B cell (primary cell): Measurements from ENCODE around the gene GRIP1. TPM values are rescaled to one million over a fixed set of nuclear protein-coding genes. Genes with fewer than 3 reads are reported as not detected.

Experiments
- ATAC-seq: fragments of 200-7000 bp; cut with Tn5 transposase; one replicate; pipeline ENCODE4 v1.10.0; 2021; ENCODE audit warnings: low read depth, mild to moderate bottlenecking, moderate number of reproducible peaks, moderate library complexity
- CTCF ChIA-PET: fragments of 350-600 bp; sonication (Branson Sonifier 250); formaldehyde crosslinking; loops from one replicate; lab custom pipeline; 2021; ENCODE audit warnings: antibody characterized with exemption, inconsistent platforms; lab: Charles Lee
- POLR2A ChIA-PET: fragments of 350-600 bp; sonication (Branson Sonifier 250); formaldehyde crosslinking; loops from one replicate; lab custom pipeline; 2021; ENCODE audit warnings: antibody characterized with exemption; lab: Charles Lee
- DNase-seq: peaks from one replicate; pipeline ENCODE4 v3.0.0; 2013
- H2AFZ ChIP-seq: 2 replicates; pipeline ENCODE4 v1.6.1; 2012; ENCODE audit warnings: mild to moderate bottlenecking, low read depth, low read length; ENCODE audit not compliant: insufficient read depth, poor library complexity, severe bottlenecking
- H3K27ac ChIP-seq, 2 donors: 1 replicate in 1 of 2; 2 replicates in 1 of 2; pipeline ENCODE4 v1.5.1; 2012 to 2013; ENCODE audit warnings: low read length in 2 of 2, mild to moderate bottlenecking in 2 of 2, moderate library complexity in 1 of 2
- H3K27me3 ChIP-seq, 4 experiments: fragments of 200-600 bp in 1 of 4; sonication (generic) in 1 of 4; replicated peaks in 1 of 4; 1 replicate in 2 of 4; 2 replicates in 2 of 4; pipeline versions ENCODE4 v1.6.1 to v1.7.0; 2013 to 2016; ENCODE audit warnings: low read length in 3 of 4, mild to moderate bottlenecking in 2 of 4, mixed read lengths in 1 of 4, moderate library complexity in 1 of 4; ENCODE audit not compliant: insufficient read depth in 4 of 4, control insufficient read depth in 3 of 4; ENCODE audit errors: control extremely low read depth in 1 of 4
- H3K36me3 ChIP-seq, 2 experiments: replicated peaks in 1 of 2; 1 replicate in 1 of 2; 2 replicates in 1 of 2; pipeline versions ENCODE4 v1.6.1 to v1.7.1; 2013; ENCODE audit warnings: low read length in 1 of 2; ENCODE audit not compliant: insufficient read depth in 2 of 2, control insufficient read depth in 1 of 2; ENCODE audit errors: control extremely low read depth in 1 of 2, extremely low read depth in 1 of 2
- H3K4me1 ChIP-seq, 2 donors: fragments of 200-600 bp in 1 of 2; sonication (generic) in 1 of 2; 1 replicate in 1 of 2; 2 replicates in 1 of 2; pipeline versions ENCODE4 v1.5.1 to v1.6.1; 2013 to 2017; ENCODE audit warnings: low read length in 2 of 2; ENCODE audit not compliant: control insufficient read depth in 2 of 2, insufficient read depth in 2 of 2
- H3K4me2 ChIP-seq: replicated peaks from 2 replicates; pipeline ENCODE3; 2012; ENCODE audit warnings: mild to moderate bottlenecking, low read depth, low read length; ENCODE audit not compliant: poor library complexity, severe bottlenecking
- H3K4me3 ChIP-seq, 5 experiments: fragments of 200-600 bp in 1 of 5; sonication (generic) in 1 of 5; 1 replicate in 3 of 5; 2 replicates in 2 of 5; pipeline versions ENCODE4 v1.5.1 to v1.7.0; 2011 to 2016; ENCODE audit warnings: low read length in 4 of 5, mild to moderate bottlenecking in 4 of 5, low read depth in 2 of 5, control low read depth in 1 of 5, moderate library complexity in 1 of 5; ENCODE audit not compliant: insufficient read depth in 1 of 5; ENCODE audit errors: control extremely low read depth in 1 of 5, extremely low read depth in 1 of 5
- H3K79me2 ChIP-seq: fragments of 200-600 bp; sonication (generic); one replicate; pipeline ENCODE4 v1.6.0; 2016; ENCODE audit warnings: low read length; ENCODE audit not compliant: control insufficient read depth, insufficient read depth
- H3K9ac ChIP-seq: fragments of 200-600 bp; sonication (generic); 2 replicates; pipeline ENCODE4 v1.6.1; 2017; ENCODE audit warnings: mild to moderate bottlenecking, low read length, moderate library complexity
- H3K9me3 ChIP-seq, 3 donors: one replicate each; pipeline versions ENCODE4 v1.6.1 to v1.7.1; 2013; ENCODE audit warnings: low read length in 2 of 3; ENCODE audit not compliant: control insufficient read depth in 2 of 3, insufficient read depth in 1 of 3; ENCODE audit errors: control extremely low read depth in 1 of 3
- H4K20me1 ChIP-seq: 2 replicates; pipeline ENCODE4 v1.6.0; 2012; ENCODE audit warnings: mild to moderate bottlenecking, low read length; ENCODE audit not compliant: insufficient read depth, control insufficient read depth, poor library complexity, severe bottlenecking
- H3K27ac Mint-ChIP-seq: one replicate; pipeline ENCODE4 v1.8.0; 2021; ENCODE audit warnings: mixed read lengths
- H3K27me3 Mint-ChIP-seq: one replicate; pipeline ENCODE4 v1.8.0; 2021; ENCODE audit warnings: mixed read lengths
- H3K4me1 Mint-ChIP-seq: one replicate; pipeline ENCODE4 v1.8.0; 2021; ENCODE audit warnings: mixed read lengths
- H3K4me3 Mint-ChIP-seq: one replicate; pipeline ENCODE4 v1.8.0; 2021; ENCODE audit warnings: mixed read lengths
- H3K9me3 Mint-ChIP-seq: one replicate; pipeline ENCODE4 v1.8.0; 2022; ENCODE audit warnings: mixed read lengths; ENCODE audit not compliant: insufficient read depth
- CTCF ChIP-seq: fragments of 200-600 bp; IDR thresholded peaks from one replicate; pipeline ENCODE4 v1.8.0; 2022; ENCODE audit warnings: antibody characterized with exemption, mild to moderate bottlenecking
- EZH2 ChIP-seq: IDR thresholded peaks from 2 replicates; pipeline ENCODE4 v1.6.1; 2012; ENCODE audit warnings: borderline replicate concordance, low read depth, mild to moderate bottlenecking, moderate library complexity, low read length; ENCODE audit not compliant: insufficient read depth, poor library complexity, severe bottlenecking
- WGBS: methylation state at CpG from one replicate; pipeline ENCODE4 v1.1.5; 2013; ENCODE audit warnings: missing lambda C conversion rate; ENCODE audit not compliant: insufficient coverage; 5-methylcytosine and 5-hydroxymethylcytosine counted together
- intact Hi-C: fragments of 100-400 bp; cut with micrococcal nuclease; formaldehyde crosslinking; loops from one replicate; pipeline ENCODE4 v1.10.0; 2022
- polyA plus RNA-seq: library from polyadenylated mRNA; depleted of rRNA; stranded (reverse); fragments of >200 nt; gene quantifications from 2 replicates; pipeline ENCODE4 v1.2.3, GENCODE V29; 2012
- total RNA-seq, 2 donors: library from RNA; stranded (reverse); fragments of 120-200 nt in 1 of 2; gene quantifications; 1 replicate in 1 of 2; 2 replicates in 1 of 2; pipeline versions ENCODE4 v1.2.3 to v1.2.4, GENCODE V29; 2013 to 2022

Gene GRIP1
- total and polyA plus RNA-seq, 2 donors (not counting 1 experiment from before 2014, with no cell fraction given) = 0.22 TPM; not detected in 1

DNA sequence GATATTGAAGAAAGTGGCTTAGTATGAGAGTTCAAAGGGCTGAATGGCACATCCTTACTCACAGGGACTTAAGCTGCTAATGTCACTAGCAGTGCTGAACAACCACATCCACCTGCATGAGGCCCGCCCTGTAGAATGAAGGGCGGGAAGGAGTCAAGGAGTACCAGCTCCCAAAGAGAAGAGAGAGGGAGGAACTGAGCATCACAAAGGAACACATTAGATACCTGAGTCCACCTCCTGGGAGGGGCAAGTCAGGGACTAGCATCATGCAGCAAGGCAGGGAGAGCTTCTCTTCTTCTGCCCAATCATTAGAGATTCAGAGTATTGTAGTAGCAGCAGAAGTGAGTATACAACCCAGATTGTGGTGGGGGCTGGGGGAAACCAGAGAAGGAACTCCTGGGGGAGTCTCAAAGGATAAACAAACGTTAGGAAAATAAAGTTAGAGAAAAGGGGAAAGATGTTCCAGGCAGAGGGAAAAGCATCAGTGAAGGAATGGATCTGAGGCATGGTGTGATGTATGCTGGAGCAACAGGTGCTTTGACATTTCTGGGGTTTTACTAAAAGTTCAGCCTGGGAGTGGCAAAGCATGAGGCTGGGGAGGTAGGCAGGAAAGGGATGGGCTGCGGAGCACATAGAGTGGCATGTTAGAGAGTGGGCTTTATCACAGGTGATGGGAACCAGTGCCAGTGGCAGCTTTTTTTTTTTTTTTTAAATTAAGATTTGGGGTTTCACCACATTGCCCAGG lies 21.0 kb upstream of the GRIP1 start:
- ATAC-seq (no peak), DNase-seq (no peak)
- TF ChIP-seq CTCF (no peak), EZH2 (no peak)
- POLR2A ChIA-PET = no interaction called here
- Histone ChIP-seq H2AFZ (no peak overlapping the region), H4K20me1 (no peaks in the 10 kb centered on the region), H3K9ac (no peak overlapping the region), H3K27ac (no peak overlapping the region), H3K27me3 (peaks cover 0 to 20% (median 15%) of the 10 kb centered on the region in 4 experiments), H3K79me2 (no peaks in the 10 kb centered on the region), H3K4me1 (no peaks in the 10 kb centered on the region), H3K36me3 (no peaks in the 10 kb centered on the region), H3K4me3 (no peak overlapping the region), H3K9me3 (peaks cover 0 to 2% (median 1%) of the 10 kb centered on the region in 3 donors), H3K4me2 (no peak overlapping the region)
- CTCF ChIA-PET = interaction anchor here (0.7 to 9.9 kb wide), 3 partner anchors 9 to 348 kb away, joined by 3 to 109 read pairs (median 17); no protein-coding TSS in a partner anchor
- Mint-ChIP-seq H3K4me1 (no peaks in the 10 kb centered on the region), H3K27ac (no peak overlapping the region), H3K9me3 (peaks cover 5% of the 10 kb centered on the region), H3K4me3 (no peak overlapping the region), H3K27me3 (peaks cover 39% of the 10 kb centered on the region)
- intact Hi-C loops = loop anchor here (10.0 kb wide), 1 partner anchor 555 kb away; no protein-coding TSS in a partner anchor
- 67% methylated on average over 2 of the region's 4 CpGs for WGBS

DNA sequence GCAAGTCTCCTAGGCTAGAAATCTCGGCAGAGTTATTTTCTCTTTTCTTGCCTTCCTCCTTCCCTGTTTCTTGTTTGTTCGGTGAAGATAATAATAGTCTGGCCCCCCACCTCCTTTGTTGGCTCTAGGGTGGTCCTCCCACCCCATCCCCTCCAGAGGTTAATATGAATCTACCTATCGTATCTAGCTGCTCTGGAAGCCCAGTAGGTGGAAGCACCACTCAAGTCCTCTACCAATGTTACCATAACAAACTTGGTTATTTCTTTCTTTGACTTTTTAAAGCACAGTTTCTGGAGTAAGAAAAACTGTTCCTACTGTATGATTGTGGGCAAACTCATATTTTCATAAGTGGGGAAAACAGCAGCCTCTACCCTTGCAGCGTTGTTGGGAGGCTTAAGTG lies 19.7 kb upstream of the GRIP1 start:
- ATAC-seq (no peak), DNase-seq (no peak)
- Histone ChIP-seq H3K4me1 (no peaks in the 10 kb centered on the region), H3K36me3 (no peaks in the 10 kb centered on the region), H4K20me1 (no peaks in the 10 kb centered on the region), H3K27ac (no peak overlapping the region), H3K4me3 (no peak overlapping the region), H3K4me2 (no peak overlapping the region), H3K9me3 (peaks cover 0 to 2% (median 1%) of the 10 kb centered on the region in 3 donors), H3K27me3 (peaks cover 0 to 18% (median 15%) of the 10 kb centered on the region in 4 experiments), H3K9ac (no peak overlapping the region), H2AFZ (no peak overlapping the region), H3K79me2 (no peaks in the 10 kb centered on the region)
- WGBS = 83% methylated on average over 3 of the region's 4 CpGs
- intact Hi-C loops = loop anchor here (10.0 kb wide), 1 partner anchor 554 kb away; no protein-coding TSS in a partner anchor
- H3K4me1 Mint-ChIP-seq = peaks cover 2% of the 10 kb centered on the region
- H3K9me3 Mint-ChIP-seq = peaks cover 5% of the 10 kb centered on the region
- peaks cover 36% of the 10 kb centered on the region for H3K27me3 Mint-ChIP-seq
- ChIA-PET POLR2A (no interaction called here), CTCF (interaction anchor here (1.1 to 9.9 kb wide), 7 partner anchors 10 to 1808 kb away, joined by 3 to 109 read pairs (median 4); no protein-coding TSS in a partner anchor)
- TF ChIP-seq CTCF = no peak
- H3K4me3 Mint-ChIP-seq = no peak overlapping the region
- H3K27ac Mint-ChIP-seq = no peak overlapping the region
